Measurements from ENCODE around the gene POU5F1. TPM values are rescaled to one million over a fixed set of nuclear protein-coding genes. Genes with fewer than 3 reads are reported as not detected.
"Not testable (repeated sequence)": the region's sequence is repeated elsewhere in the genome, so short reads cannot be mapped to it uniquely, and the experiment has no call there.

POU5F1 gene
- total and polyA plus RNA-seq, 4 donors = 0.22 to 1.2 (median 0.84) TPM

DNA sequence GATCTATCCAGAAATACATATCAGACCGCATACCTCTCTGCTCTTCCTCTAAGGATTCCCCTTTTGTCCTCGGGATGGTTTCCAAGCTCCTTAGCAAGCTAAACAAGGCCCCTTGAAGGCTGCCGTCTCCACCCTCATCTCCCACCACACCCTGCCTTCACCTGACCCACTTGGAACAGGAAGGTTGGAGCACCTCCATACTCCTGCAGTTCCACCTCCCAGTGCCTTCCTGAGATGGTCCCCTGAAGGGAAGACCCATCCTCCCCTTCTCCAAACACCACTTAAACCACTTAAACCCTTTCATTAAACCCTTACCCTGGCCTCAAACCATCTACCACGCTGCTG is 8.5 kb upstream of the POU5F1 start:
- no peak for DNase-seq (ENCODE audit: low read depth in 4 of 6, low spot score in 6 of 6)
- Histone ChIP-seq H3K4me3 (ENCODE audit: low read depth, low read length) (no peak overlapping the region), H3K27me3 (ENCODE audit: control insufficient read depth, insufficient read depth, low read length) (no peaks in the 10 kb centered on the region), H3K9me3 (ENCODE audit: control insufficient read depth, insufficient read depth, low read length) (no peaks in the 10 kb centered on the region), H3K4me1 (ENCODE audit: control insufficient read depth, insufficient read depth, low read length) (no peaks in the 10 kb centered on the region), H3K27ac (ENCODE audit: low read depth, low read length) (no peak overlapping the region), H3K36me3 (ENCODE audit: control insufficient read depth, insufficient read depth, low read length) (peaks cover 2% of the 10 kb centered on the region)
- 89% methylated on average over 4 of the region's 4 CpGs for WGBS (ENCODE audit: insufficient coverage)

DNA sequence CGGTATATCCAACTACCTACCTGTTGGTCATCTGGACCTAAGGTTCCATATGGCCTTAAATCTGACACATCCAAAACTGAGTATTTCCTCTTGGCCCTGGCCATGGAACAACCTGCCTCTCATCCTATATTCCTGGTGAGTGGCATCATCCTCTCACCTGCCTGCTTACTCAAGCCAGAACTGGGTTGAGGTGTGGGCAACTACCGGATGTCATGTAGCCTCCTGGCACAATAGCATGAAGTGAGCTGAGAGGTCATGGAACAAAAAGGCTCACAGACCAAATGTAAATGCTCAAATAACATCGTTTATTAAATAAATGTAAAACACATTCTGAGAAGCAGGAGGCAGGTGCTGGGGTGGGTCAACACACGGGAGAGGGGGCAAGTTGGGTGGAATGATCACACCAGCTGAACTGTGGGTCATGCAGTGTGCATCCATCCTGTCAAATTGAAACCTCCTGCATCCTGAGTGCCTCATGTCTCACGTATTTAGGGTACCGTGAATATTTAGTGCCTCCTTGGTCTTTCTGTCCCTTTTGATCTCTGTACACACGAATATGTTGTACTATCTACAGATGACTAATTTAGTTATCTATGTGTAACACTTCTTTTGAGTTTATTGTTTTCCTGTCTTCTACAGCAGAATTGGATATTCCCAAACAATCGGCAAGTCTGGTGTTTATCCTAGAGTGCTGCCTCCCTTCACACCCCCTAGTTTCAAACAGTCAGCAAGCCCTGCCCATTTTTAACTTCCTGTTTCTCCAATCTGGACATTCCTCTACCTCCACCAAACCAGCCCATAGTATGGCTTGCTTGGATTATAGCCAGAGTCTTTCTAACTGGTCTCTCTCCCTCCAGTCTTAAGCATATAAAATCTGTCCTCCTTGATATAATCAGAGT is 7.9 kb upstream of the POU5F1 start:
- no peak overlapping the region for H3K4me3 ChIP-seq (ENCODE audit: low read depth, low read length)
- H3K4me1 ChIP-seq (ENCODE audit: control insufficient read depth, insufficient read depth, low read length) = no peaks in the 10 kb centered on the region
- no peaks in the 10 kb centered on the region for H3K27me3 ChIP-seq (ENCODE audit: control insufficient read depth, insufficient read depth, low read length)
- peaks cover 2% of the 10 kb centered on the region for H3K36me3 ChIP-seq (ENCODE audit: control insufficient read depth, insufficient read depth, low read length)
- no peak overlapping the region for H3K27ac ChIP-seq (ENCODE audit: low read depth, low read length)
- 67% methylated on average over 2 of the region's 8 CpGs for WGBS (ENCODE audit: insufficient coverage)
- no peaks in the 10 kb centered on the region for H3K9me3 ChIP-seq (ENCODE audit: control insufficient read depth, insufficient read depth, low read length)
- no peak for DNase-seq (ENCODE audit: low read depth in 4 of 6, low spot score in 6 of 6)

GRCh38 chr6:31175971-31176370 is 5.5 kb upstream of the POU5F1 start:
- peak in 1 of 6 donors; percentile 21 for DNase-seq (ENCODE audit: low read depth in 4 of 6, low spot score in 6 of 6)
- Histone ChIP-seq H3K36me3 (ENCODE audit: control insufficient read depth, insufficient read depth, low read length) (peaks cover 2% of the 10 kb centered on the region), H3K4me3 (ENCODE audit: low read depth, low read length) (no peak overlapping the region), H3K27me3 (ENCODE audit: control insufficient read depth, insufficient read depth, low read length) (peaks cover under 1% of the 10 kb centered on the region), H3K4me1 (ENCODE audit: control insufficient read depth, insufficient read depth, low read length) (no peaks in the 10 kb centered on the region), H3K27ac (ENCODE audit: low read depth, low read length) (no peak overlapping the region), H3K9me3 (ENCODE audit: control insufficient read depth, insufficient read depth, low read length) (no peaks in the 10 kb centered on the region)
- WGBS (ENCODE audit: insufficient coverage) = 85% methylated on average over 2 of the region's 3 CpGs

GRCh38 chr6:31174378-31174777 is 3.9 kb upstream of the POU5F1 start:
- no peak overlapping the region for H3K4me3 ChIP-seq (ENCODE audit: low read depth, low read length)
- no peaks in the 10 kb centered on the region for H3K4me1 ChIP-seq (ENCODE audit: control insufficient read depth, insufficient read depth, low read length)
- H3K27me3 ChIP-seq (ENCODE audit: control insufficient read depth, insufficient read depth, low read length) = peaks cover 14% of the 10 kb centered on the region
- no peak for DNase-seq (ENCODE audit: low read depth in 4 of 6, low spot score in 6 of 6)
- peaks cover 2% of the 10 kb centered on the region for H3K36me3 ChIP-seq (ENCODE audit: control insufficient read depth, insufficient read depth, low read length)
- no peaks in the 10 kb centered on the region for H3K9me3 ChIP-seq (ENCODE audit: control insufficient read depth, insufficient read depth, low read length)
- H3K27ac ChIP-seq (ENCODE audit: low read depth, low read length) = no peak overlapping the region
- WGBS (ENCODE audit: insufficient coverage) = 80% methylated on average over 1 of the region's 5 CpGs

DNA sequence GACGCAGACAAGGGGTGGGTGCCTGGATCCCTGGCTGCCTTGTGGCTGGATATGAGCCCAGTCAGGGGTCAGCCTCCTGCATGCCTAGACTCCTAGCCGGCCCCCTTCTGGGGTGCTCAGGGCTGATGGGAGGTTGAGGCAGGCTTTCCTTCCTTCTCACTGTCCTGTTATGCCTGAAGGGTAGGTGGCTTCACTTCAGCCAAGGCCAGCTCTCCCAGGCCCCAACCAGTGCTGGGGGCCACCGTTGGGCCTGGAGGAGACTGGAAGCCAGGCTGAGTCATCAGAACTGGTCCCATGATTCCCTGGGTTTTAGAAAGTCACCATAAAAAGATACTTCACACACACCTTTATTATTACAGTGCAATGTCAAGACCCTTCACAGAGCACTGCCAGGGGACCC is 2.9 kb upstream of the POU5F1 start:
- WGBS (ENCODE audit: insufficient coverage) = 40% methylated on average over 1 of the region's 3 CpGs
- H3K27ac ChIP-seq (ENCODE audit: low read depth, low read length) = no peak overlapping the region
- peaks cover 2% of the 10 kb centered on the region for H3K36me3 ChIP-seq (ENCODE audit: control insufficient read depth, insufficient read depth, low read length)
- no peak for DNase-seq (ENCODE audit: low read depth in 4 of 6, low spot score in 6 of 6)
- no peak overlapping the region for H3K4me3 ChIP-seq (ENCODE audit: low read depth, low read length)
- no peaks in the 10 kb centered on the region for H3K9me3 ChIP-seq (ENCODE audit: control insufficient read depth, insufficient read depth, low read length)
- H3K27me3 ChIP-seq (ENCODE audit: control insufficient read depth, insufficient read depth, low read length) = peaks cover 14% of the 10 kb centered on the region
- H3K4me1 ChIP-seq (ENCODE audit: control insufficient read depth, insufficient read depth, low read length) = no peaks in the 10 kb centered on the region

DNA sequence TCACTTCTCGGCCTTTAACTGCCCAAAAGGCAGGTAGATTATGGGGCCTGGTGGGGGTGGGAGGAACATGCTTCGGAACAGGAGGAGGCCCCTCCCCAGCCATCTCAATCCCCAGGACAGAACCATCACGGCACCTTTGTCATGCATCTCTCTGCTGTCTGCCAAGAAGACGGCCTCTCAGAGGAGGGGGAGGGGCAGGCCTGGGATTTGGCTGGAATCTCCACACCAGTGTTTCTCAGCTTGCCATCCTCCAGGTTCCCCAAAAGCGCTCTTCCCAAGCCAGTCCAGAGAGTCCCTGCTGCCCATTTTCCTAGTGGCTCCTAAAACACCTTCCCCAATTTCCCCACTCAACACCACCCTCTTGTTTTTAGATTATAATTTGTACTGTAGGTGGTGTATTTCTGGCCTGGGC is 2.5 kb upstream of the POU5F1 start:
- 14% methylated on average over 1 of the region's 5 CpGs for WGBS (ENCODE audit: insufficient coverage)
- Histone ChIP-seq H3K27me3 (ENCODE audit: control insufficient read depth, insufficient read depth, low read length) (peaks cover 14% of the 10 kb centered on the region), H3K4me3 (ENCODE audit: low read depth, low read length) (no peak overlapping the region), H3K4me1 (ENCODE audit: control insufficient read depth, insufficient read depth, low read length) (no peaks in the 10 kb centered on the region), H3K27ac (ENCODE audit: low read depth, low read length) (no peak overlapping the region), H3K9me3 (ENCODE audit: control insufficient read depth, insufficient read depth, low read length) (no peaks in the 10 kb centered on the region), H3K36me3 (ENCODE audit: control insufficient read depth, insufficient read depth, low read length) (peaks cover 2% of the 10 kb centered on the region)
- DNase-seq (ENCODE audit: low read depth in 4 of 6, low spot score in 6 of 6) = no peak

GRCh38 chr6:31171931-31172905 is 1.7 kb upstream of the POU5F1 start:
- no peak overlapping the region for H3K4me3 ChIP-seq (ENCODE audit: low read depth, low read length)
- peaks cover 2% of the 10 kb centered on the region for H3K36me3 ChIP-seq (ENCODE audit: control insufficient read depth, insufficient read depth, low read length)
- H3K27me3 ChIP-seq (ENCODE audit: control insufficient read depth, insufficient read depth, low read length) = peaks cover 14% of the 10 kb centered on the region
- no peak overlapping the region for H3K27ac ChIP-seq (ENCODE audit: low read depth, low read length)
- DNase-seq (ENCODE audit: low read depth in 4 of 6, low spot score in 6 of 6) = no peak
- 37% methylated on average over 11 of the region's 16 CpGs for WGBS (ENCODE audit: insufficient coverage)
- H3K9me3 ChIP-seq (ENCODE audit: control insufficient read depth, insufficient read depth, low read length) = no peaks in the 10 kb centered on the region
- H3K4me1 ChIP-seq (ENCODE audit: control insufficient read depth, insufficient read depth, low read length) = no peaks in the 10 kb centered on the region

GRCh38 chr6:31170987-31171671 is 647 bp upstream of the POU5F1 start:
- Histone ChIP-seq H3K4me1 (ENCODE audit: control insufficient read depth, insufficient read depth, low read length) (no peaks in the 10 kb centered on the region), H3K4me3 (ENCODE audit: low read depth, low read length) (no peak overlapping the region), H3K9me3 (ENCODE audit: control insufficient read depth, insufficient read depth, low read length) (no peaks in the 10 kb centered on the region), H3K27me3 (ENCODE audit: control insufficient read depth, insufficient read depth, low read length) (peaks cover 14% of the 10 kb centered on the region), H3K36me3 (ENCODE audit: control insufficient read depth, insufficient read depth, low read length) (peaks cover 2% of the 10 kb centered on the region), H3K27ac (ENCODE audit: low read depth, low read length) (no peak overlapping the region)
- 76% methylated on average over 6 of the region's 10 CpGs for WGBS (ENCODE audit: insufficient coverage)
- DNase-seq (ENCODE audit: low read depth in 4 of 6, low spot score in 6 of 6) = no peak

DNA sequence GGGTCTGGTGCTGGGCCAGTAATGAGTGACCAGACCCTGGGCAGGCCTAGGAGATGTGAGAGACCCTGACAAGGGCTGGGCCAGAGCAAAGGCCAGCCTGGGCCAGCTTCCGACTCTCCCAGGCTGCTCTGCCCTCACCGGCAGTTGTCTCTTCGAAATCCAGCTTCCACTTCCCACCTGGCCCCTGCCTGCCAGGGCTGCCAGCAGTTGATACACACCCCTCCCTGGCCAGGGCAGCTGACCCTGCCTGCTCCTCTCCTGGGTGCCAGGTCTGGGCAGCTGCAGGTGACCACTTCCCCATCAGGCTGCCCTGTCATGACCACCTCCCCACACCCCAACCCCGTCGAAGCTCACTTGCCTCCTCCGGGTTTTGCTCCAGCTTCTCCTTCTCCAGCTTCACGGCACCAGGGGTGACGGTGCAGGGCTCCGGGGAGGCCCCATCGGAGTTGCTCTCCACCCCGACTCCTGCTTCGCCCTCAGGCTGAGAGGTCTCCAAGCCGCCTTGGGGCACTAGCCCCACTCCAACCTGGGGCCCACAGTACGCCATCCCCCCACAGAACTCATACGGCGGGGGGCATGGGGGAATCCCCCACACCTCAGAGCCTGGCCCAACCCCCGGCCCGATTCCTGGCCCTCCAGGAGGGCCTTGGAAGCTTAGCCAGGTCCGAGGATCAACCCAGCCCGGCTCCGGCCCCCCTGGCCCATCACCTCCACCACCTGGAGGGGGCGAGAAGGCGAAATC is 453 bp downstream of the POU5F1 start:
- H3K27ac ChIP-seq (ENCODE audit: low read depth, low read length); DNase-seq (ENCODE audit: low read depth in 4 of 6, low spot score in 6 of 6); H3K36me3 ChIP-seq (ENCODE audit: control insufficient read depth, insufficient read depth, low read length); H3K4me3 ChIP-seq (ENCODE audit: low read depth, low read length); H3K4me1 ChIP-seq (ENCODE audit: control insufficient read depth, insufficient read depth, low read length); H3K9me3 ChIP-seq (ENCODE audit: control insufficient read depth, insufficient read depth, low read length): not testable (repeated sequence)
- peaks cover 14% of the 10 kb centered on the region for H3K27me3 ChIP-seq (ENCODE audit: control insufficient read depth, insufficient read depth, low read length)
- 41% methylated on average over 16 of the region's 23 CpGs for WGBS (ENCODE audit: insufficient coverage)
